Dermis blood vessel endothelial cell (primary cell): Measurements from ENCODE around the gene FRMD6. TPM values are rescaled to one million over a fixed set of nuclear protein-coding genes. Genes with fewer than 3 reads are reported as not detected.

Experiments used
- total RNA-seq: library from RNA; depleted of rRNA; stranded (reverse); fragments of >200 nt; gene quantifications from 2 replicates; pipeline ENCODE4 v1.2.3, GENCODE V29; 2014

The FRMD6 gene
- total RNA-seq, 1 donor from 2014 or later, result 228 TPM

Other genes starting within 250 kb of the FRMD6 start
- gene GNG2, start 208.7 kb downstream of the FRMD6 start, total RNA-seq, result 2.9 and 5.9 TPM in 2 replicates